GM12878 (cell line): ENCODE data around the gene ZBTB21. TPM values are rescaled to one million over a fixed set of nuclear protein-coding genes. Genes with fewer than 3 reads are reported as not detected.

Experiments used
- ATAC-seq: fragments of 200-7000 bp; cut with Tn5 transposase; 3 replicates; pipeline ENCODE4 v1.9.1; 2020; ENCODE audit warnings: mild to moderate bottlenecking, moderate library complexity
- BruUV-seq: library from RNA; stranded (reverse); fragments of 400-500 nt; replicated peaks from 2 replicates; lab custom pipeline; 2021; lab: Mats Ljungman, UMichigan
- CTCF ChIA-PET: fragments of 300-600 bp; sonication (Branson Sonifier 250); formaldehyde crosslinking; extraction: SDS; loops from one replicate; lab custom pipeline; 2021; ENCODE audit warnings: inconsistent platforms; lab: Yijun Ruan, JAX
- POLR2A ChIA-PET: fragments of 350-600 bp; formaldehyde crosslinking; extraction: SDS; loops from one replicate; lab custom pipeline; 2021; ENCODE audit warnings: inconsistent platforms; lab: Charles Lee
- RAD21 ChIA-PET: fragments of 300-600 bp; sonication (Branson Sonifier 250); formaldehyde crosslinking; loops from one replicate; lab custom pipeline; 2023; ENCODE audit warnings: antibody characterized with exemption; ENCODE audit not compliant: unreplicated experiment; lab: Charles Lee
- SMC1A ChIA-PET: fragments of 300-600 bp; sonication (Branson Sonifier 250); formaldehyde crosslinking; loops from one replicate; lab custom pipeline; 2023; ENCODE audit not compliant: unreplicated experiment, uncharacterized antibody; lab: Charles Lee
- DNase-seq: peaks from one replicate; pipeline ENCODE4 v3.0.0-alpha.2; 2011; ENCODE audit warnings: low read depth, low spot score
- FAIRE-seq: peaks from 3 replicates; lab custom pipeline; 2011; peaks lifted over from hg19 to GRCh38; lab: Jason Lieb, UNC
- H2AFZ ChIP-seq: 2 replicates; pipeline ENCODE4 v1.6.0; 2011; ENCODE audit warnings: low read depth, low read length, control low read depth; ENCODE audit not compliant: control insufficient read depth
- H3K27ac ChIP-seq: 2 replicates; pipeline ENCODE4 v1.5.1; 2011; ENCODE audit warnings: control low read depth; ENCODE audit not compliant: control insufficient read depth, insufficient read depth
- H3K27me3 ChIP-seq, 2 experiments: replicated peaks in 1 of 2; 2 replicates each; pipeline versions ENCODE4 v1.6.0 to v1.6.1; 2011; ENCODE audit warnings: low read length in 1 of 2; ENCODE audit not compliant: control insufficient read depth in 2 of 2, insufficient read depth in 2 of 2
- H3K36me3 ChIP-seq, 2 experiments: 2 replicates each; pipeline ENCODE4 v1.5.1; 2011; ENCODE audit warnings: low read length in 1 of 2; ENCODE audit not compliant: control insufficient read depth in 2 of 2, insufficient read depth in 2 of 2
- H3K4me1 ChIP-seq: 2 replicates; pipeline ENCODE4 v1.6.1; 2011; ENCODE audit warnings: mild to moderate bottlenecking, low read length, moderate library complexity, mixed read lengths; ENCODE audit not compliant: control insufficient read depth, insufficient read depth
- H3K4me2 ChIP-seq: 2 replicates; pipeline ENCODE4 v1.6.0; 2011; ENCODE audit warnings: control low read depth; ENCODE audit not compliant: control insufficient read depth, insufficient read depth
- H3K4me3 ChIP-seq: fragments of 200-600 bp; sonication (generic); 2 replicates; pipeline ENCODE4 v1.5.1; 2016
- H3K79me2 ChIP-seq: 2 replicates; pipeline ENCODE4 v1.6.0; 2011; ENCODE audit warnings: low read length; ENCODE audit not compliant: control insufficient read depth, insufficient read depth
- H3K9ac ChIP-seq: 2 replicates; pipeline ENCODE4 v1.8.0; 2011; ENCODE audit warnings: low read length, control low read depth, mixed read lengths; ENCODE audit not compliant: control insufficient read depth, insufficient read depth
- H3K9me3 ChIP-seq: replicated peaks from 3 replicates; pipeline ENCODE4 v1.5.1; 2011; ENCODE audit warnings: mild to moderate bottlenecking, low read length; ENCODE audit not compliant: control insufficient read depth, insufficient read depth
- H4K20me1 ChIP-seq: 2 replicates; pipeline ENCODE4 v1.6.0; 2011; ENCODE audit not compliant: control insufficient read depth, insufficient read depth
- EP300 ChIP-seq, 2 experiments: fragments of 150-350 bp in 1 of 2; IDR thresholded peaks; 2 replicates each; pipeline ENCODE4 v1.6.1; 2011 to 2012; ENCODE audit warnings: low read depth in 2 of 2, low read length in 2 of 2, borderline replicate concordance in 1 of 2, improper control_type of control experiment in 1 of 2, inconsistent platforms in 1 of 2; ENCODE audit not compliant: control insufficient read depth in 1 of 2
- MEF2B ChIP-seq: fragments of 450-650 bp; IDR thresholded peaks from 2 replicates; pipeline ENCODE4 v1.6.1; 2018; ENCODE audit warnings: mild to moderate bottlenecking, moderate library complexity; ENCODE audit not compliant: partially characterized antibody, poor library complexity, severe bottlenecking
- POU2F2 ChIP-seq: IDR thresholded peaks from 3 replicates; pipeline ENCODE4 v1.6.1; 2011; ENCODE audit warnings: low read depth, mild to moderate bottlenecking, low read length, borderline replicate concordance
- RFX5 ChIP-seq: IDR thresholded peaks from 2 replicates; pipeline ENCODE4 v1.6.1; 2011; ENCODE audit warnings: low read depth, low read length, improper control_type of control experiment
- SREBF2 ChIP-seq: IDR thresholded peaks from 2 replicates; pipeline ENCODE4 v1.6.1; 2012; ENCODE audit warnings: mild to moderate bottlenecking, low read length
- SUPT20H ChIP-seq: IDR thresholded peaks from 2 replicates; pipeline ENCODE4 v1.6.1; 2011; ENCODE audit warnings: low read depth, mild to moderate bottlenecking, low read length, moderate library complexity, borderline replicate concordance; ENCODE audit not compliant: control insufficient read depth
- ZNF207 ChIP-seq: fragments of 450-650 bp; IDR thresholded peaks from 2 replicates; pipeline ENCODE4 v1.6.1; 2014; ENCODE audit warnings: antibody characterized with exemption, mild to moderate bottlenecking, borderline replicate concordance
- ZNF274 ChIP-seq: IDR thresholded peaks from one replicate; pipeline ENCODE4 v1.8.0; 2011; ENCODE audit not compliant: insufficient read length, insufficient read depth
- ZZZ3 ChIP-seq: IDR thresholded peaks from 2 replicates; pipeline ENCODE4 v1.6.1; 2011; ENCODE audit warnings: low read depth; ENCODE audit not compliant: control insufficient read depth, insufficient read length
- WGBS: methylation state at CpG from one replicate; pipeline ENCODE4 v1.1.6; 2016; ENCODE audit warnings: low lambda C conversion rate; ENCODE audit not compliant: insufficient replicate concordance, insufficient coverage; ENCODE audit errors: missing lambda C conversion rate; 5-methylcytosine and 5-hydroxymethylcytosine counted together
- in situ Hi-C: fragments of 300-500 bp; cut with MboI; formaldehyde crosslinking; loops from 9 replicates; pipeline ENCODE4 v1.14.3; 2018; ENCODE audit warnings: mixed read lengths
- intact Hi-C: fragments of 100-400 bp; cut with micrococcal nuclease; formaldehyde crosslinking; loops from one replicate; pipeline ENCODE4 v1.14.2; 2022; ENCODE audit not compliant: unreplicated experiment
- polyA plus RNA-seq, 11 experiments: library from polyadenylated mRNA; depleted of rRNA in 4 of 11; unstranded in 6 of 11; stranded (reverse) in 5 of 11; fragments of >200 nt; fragmentation: Nextera tagmentation in 4 of 11; fragmentation: Illumina TruSeq in 1 of 11; extraction: Ambion mirVana in 4 of 11; extraction: Trizol in 1 of 11; gene quantifications; 1 replicate in 1 of 11; 2 replicates in 10 of 11; pipeline versions ENCODE4 v1.2.1 to v1.2.3, GENCODE V29; 2011 to 2016; ENCODE audit warnings: inconsistent platforms in 2 of 11, missing spikeins in 2 of 11, low read depth in 1 of 11
- total RNA-seq, 4 experiments: library from RNA; depleted of rRNA in 3 of 4; stranded (reverse); fragments of >200 nt in 3 of 4; fragmentation: Illumina TruSeq in 1 of 4; extraction: Trizol in 1 of 4; gene quantifications; 2 replicates each; pipeline versions ENCODE4 v1.2.1 to v1.2.3, GENCODE V29; 2013 to 2021
- TF ChIP-seq, protein P1 (sequence below): fragments of 450-650 bp; IDR thresholded peaks from 2 replicates; pipeline ENCODE4 v1.6.1; 2017; ENCODE audit warnings: low read depth, mild to moderate bottlenecking, moderate library complexity
- TF ChIP-seq, protein P2 (sequence below): IDR thresholded peaks from 2 replicates; pipeline ENCODE4 v1.6.1; 2012; ENCODE audit warnings: mild to moderate bottlenecking, low read depth, low read length
- TF ChIP-seq, protein P3 (sequence below): fragments of 450-650 bp; IDR thresholded peaks from 2 replicates; pipeline ENCODE4 v1.6.1; 2017; ENCODE audit warnings: mild to moderate bottlenecking

The ZBTB21 gene
- total and polyA plus RNA-seq, 10 of the 15 experiments (the other 5 are each of a cell fraction or from before 2014, with no cell fraction given) = 1.8 to 21.6 (median 10.6) TPM

DNA sequence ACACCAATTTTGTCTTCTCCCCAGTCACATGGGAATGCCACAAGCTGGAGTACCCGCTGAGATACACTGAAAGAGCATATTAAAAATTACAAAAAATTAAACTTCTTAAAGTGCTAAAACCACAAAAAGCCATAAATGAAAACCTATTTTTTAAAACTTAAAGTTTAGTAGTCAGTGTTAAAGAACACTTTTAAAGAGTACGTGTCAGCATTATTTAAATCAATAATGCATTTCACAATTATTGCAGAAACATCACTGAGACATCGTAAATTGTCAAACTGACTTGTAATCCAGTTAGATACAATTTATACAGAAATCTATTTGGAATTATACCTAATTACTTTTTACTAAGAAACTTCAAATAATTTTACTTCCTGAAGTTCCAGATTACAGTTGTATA lies 22.9 kb downstream of the ZBTB21 start:
- FAIRE-seq = no peak
- no peak overlapping the region for H3K4me3 ChIP-seq
- no peak for TF ChIP-seq RFX5
- no peak for TF ChIP-seq EP300 (IDR thresholded peaks at IDR 0.05; ENCODE audit: borderline replicate concordance in 1 of 2, control insufficient read depth in 1 of 2, low read depth in 2 of 2, low read length in 2 of 2)
- TF ChIP-seq ZZZ3 = no peak
- TF ChIP-seq, protein P1, sequence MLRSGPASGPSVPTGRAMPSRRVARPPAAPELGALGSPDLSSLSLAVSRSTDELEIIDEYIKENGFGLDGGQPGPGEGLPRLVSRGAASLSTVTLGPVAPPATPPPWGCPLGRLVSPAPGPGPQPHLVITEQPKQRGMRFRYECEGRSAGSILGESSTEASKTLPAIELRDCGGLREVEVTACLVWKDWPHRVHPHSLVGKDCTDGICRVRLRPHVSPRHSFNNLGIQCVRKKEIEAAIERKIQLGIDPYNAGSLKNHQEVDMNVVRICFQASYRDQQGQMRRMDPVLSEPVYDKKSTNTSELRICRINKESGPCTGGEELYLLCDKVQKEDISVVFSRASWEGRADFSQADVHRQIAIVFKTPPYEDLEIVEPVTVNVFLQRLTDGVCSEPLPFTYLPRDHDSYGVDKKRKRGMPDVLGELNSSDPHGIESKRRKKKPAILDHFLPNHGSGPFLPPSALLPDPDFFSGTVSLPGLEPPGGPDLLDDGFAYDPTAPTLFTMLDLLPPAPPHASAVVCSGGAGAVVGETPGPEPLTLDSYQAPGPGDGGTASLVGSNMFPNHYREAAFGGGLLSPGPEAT = no peak
- TF ChIP-seq MEF2B = no peak
- TF ChIP-seq, protein P2, sequence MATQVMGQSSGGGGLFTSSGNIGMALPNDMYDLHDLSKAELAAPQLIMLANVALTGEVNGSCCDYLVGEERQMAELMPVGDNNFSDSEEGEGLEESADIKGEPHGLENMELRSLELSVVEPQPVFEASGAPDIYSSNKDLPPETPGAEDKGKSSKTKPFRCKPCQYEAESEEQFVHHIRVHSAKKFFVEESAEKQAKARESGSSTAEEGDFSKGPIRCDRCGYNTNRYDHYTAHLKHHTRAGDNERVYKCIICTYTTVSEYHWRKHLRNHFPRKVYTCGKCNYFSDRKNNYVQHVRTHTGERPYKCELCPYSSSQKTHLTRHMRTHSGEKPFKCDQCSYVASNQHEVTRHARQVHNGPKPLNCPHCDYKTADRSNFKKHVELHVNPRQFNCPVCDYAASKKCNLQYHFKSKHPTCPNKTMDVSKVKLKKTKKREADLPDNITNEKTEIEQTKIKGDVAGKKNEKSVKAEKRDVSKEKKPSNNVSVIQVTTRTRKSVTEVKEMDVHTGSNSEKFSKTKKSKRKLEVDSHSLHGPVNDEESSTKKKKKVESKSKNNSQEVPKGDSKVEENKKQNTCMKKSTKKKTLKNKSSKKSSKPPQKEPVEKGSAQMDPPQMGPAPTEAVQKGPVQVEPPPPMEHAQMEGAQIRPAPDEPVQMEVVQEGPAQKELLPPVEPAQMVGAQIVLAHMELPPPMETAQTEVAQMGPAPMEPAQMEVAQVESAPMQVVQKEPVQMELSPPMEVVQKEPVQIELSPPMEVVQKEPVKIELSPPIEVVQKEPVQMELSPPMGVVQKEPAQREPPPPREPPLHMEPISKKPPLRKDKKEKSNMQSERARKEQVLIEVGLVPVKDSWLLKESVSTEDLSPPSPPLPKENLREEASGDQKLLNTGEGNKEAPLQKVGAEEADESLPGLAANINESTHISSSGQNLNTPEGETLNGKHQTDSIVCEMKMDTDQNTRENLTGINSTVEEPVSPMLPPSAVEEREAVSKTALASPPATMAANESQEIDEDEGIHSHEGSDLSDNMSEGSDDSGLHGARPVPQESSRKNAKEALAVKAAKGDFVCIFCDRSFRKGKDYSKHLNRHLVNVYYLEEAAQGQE = no peak
- TF ChIP-seq POU2F2 = no peak
- no peak for TF ChIP-seq ZNF274
- no peak for TF ChIP-seq SUPT20H
- no peak for TF ChIP-seq SREBF2
- TF ChIP-seq, protein P3, sequence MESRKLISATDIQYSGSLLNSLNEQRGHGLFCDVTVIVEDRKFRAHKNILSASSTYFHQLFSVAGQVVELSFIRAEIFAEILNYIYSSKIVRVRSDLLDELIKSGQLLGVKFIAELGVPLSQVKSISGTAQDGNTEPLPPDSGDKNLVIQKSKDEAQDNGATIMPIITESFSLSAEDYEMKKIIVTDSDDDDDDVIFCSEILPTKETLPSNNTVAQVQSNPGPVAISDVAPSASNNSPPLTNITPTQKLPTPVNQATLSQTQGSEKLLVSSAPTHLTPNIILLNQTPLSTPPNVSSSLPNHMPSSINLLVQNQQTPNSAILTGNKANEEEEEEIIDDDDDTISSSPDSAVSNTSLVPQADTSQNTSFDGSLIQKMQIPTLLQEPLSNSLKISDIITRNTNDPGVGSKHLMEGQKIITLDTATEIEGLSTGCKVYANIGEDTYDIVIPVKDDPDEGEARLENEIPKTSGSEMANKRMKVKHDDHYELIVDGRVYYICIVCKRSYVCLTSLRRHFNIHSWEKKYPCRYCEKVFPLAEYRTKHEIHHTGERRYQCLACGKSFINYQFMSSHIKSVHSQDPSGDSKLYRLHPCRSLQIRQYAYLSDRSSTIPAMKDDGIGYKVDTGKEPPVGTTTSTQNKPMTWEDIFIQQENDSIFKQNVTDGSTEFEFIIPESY = no peak
- no peak for TF ChIP-seq ZNF207
- intact Hi-C loops = no loop called here
- ChIA-PET CTCF (interaction anchor here (1.6 kb wide), 1 partner anchor 130 kb away, joined by 3 read pairs; no protein-coding TSS in a partner anchor), SMC1A (no interaction called here), POLR2A (interaction anchor here (1.4 kb wide), 1 partner anchor 16 kb away, joined by 4 read pairs; no protein-coding TSS in a partner anchor), RAD21 (no interaction called here)
- in situ Hi-C loops = no loop called here
- no peaks in the 10 kb centered on the region for H3K27me3 ChIP-seq
- no peak for DNase-seq
- peaks cover 4 to 15% of the 10 kb centered on the region in 2 experiments for H3K36me3 ChIP-seq
- ATAC-seq = no peak
- no peaks in the 10 kb centered on the region for H3K4me1 ChIP-seq
- no TSS peak for BruUV-seq
- H4K20me1 ChIP-seq = no peaks in the 10 kb centered on the region
- no peak overlapping the region for H3K27ac ChIP-seq
- H2AFZ ChIP-seq = no peak overlapping the region
- no peaks in the 10 kb centered on the region for H3K9me3 ChIP-seq
- 99% methylated on average over 3 of the region's 3 CpGs for WGBS
- no peaks in the 10 kb centered on the region for H3K79me2 ChIP-seq
- no peak overlapping the region for H3K4me2 ChIP-seq
- H3K9ac ChIP-seq = no peak overlapping the region
